ENCODE results near the gene AFAP1L2.

The AFAP1L2 gene

GRCh38 chr10:114408112-114408967, 4.0 kb upstream of the AFAP1L2 start:
- DNase-seq: no peak

- DNase-seq: no peak
Measured at GRCh38 chr10:114406455-114406854, 2.2 kb upstream of the AFAP1L2 start.

GRCh38 chr10:114405011-114405350, 679 bp upstream of the AFAP1L2 start:
- DNase-seq: no peak

- DNase-seq: no peak
Measured at GRCh38 chr10:114403541-114404161, 651 bp downstream of the AFAP1L2 start.

GRCh38 chr10:114402871-114403540, 1.3 kb downstream of the AFAP1L2 start:
- no peak for DNase-seq

- DNase-seq: no peak
Measured at GRCh38 chr10:114402233-114402632, 2.1 kb downstream of the AFAP1L2 start.

- DNase-seq: no peak
Measured at GRCh38 chr10:114401195-114401791, 3.0 kb downstream of the AFAP1L2 start.

- no peak for DNase-seq
Measured at GRCh38 chr10:114400091-114400490, 4.2 kb downstream of the AFAP1L2 start.

GRCh38 chr10:114399576-114399975, 4.7 kb downstream of the AFAP1L2 start:
- DNase-seq: no peak

- no peak for DNase-seq
Measured at GRCh38 chr10:114398587-114399331, 5.5 kb downstream of the AFAP1L2 start.

GRCh38 chr10:114397651-114398145, 6.6 kb downstream of the AFAP1L2 start:
- no peak for DNase-seq

GRCh38 chr10:114396464-114396863, 7.8 kb downstream of the AFAP1L2 start:
- DNase-seq: no peak

- no peak for DNase-seq
Measured at GRCh38 chr10:114395366-114396022, 8.8 kb downstream of the AFAP1L2 start.

GRCh38 chr10:114394531-114394930, 9.8 kb downstream of the AFAP1L2 start:
- no peak for DNase-seq

- no peak for DNase-seq
Measured at GRCh38 chr10:114393886-114394285, 10.4 kb downstream of the AFAP1L2 start.

- DNase-seq: no peak
Measured at GRCh38 chr10:114393482-114393881, 10.8 kb downstream of the AFAP1L2 start.

GRCh38 chr10:114392112-114392835, 12.0 kb downstream of the AFAP1L2 start:
- DNase-seq: no peak

GRCh38 chr10:114391599-114391998, 12.7 kb downstream of the AFAP1L2 start:
- no peak for DNase-seq

GRCh38 chr10:114389426-114389825, 14.9 kb downstream of the AFAP1L2 start:
- no peak for DNase-seq

GRCh38 chr10:114388275-114388674, 16.0 kb downstream of the AFAP1L2 start:
- DNase-seq: no peak

GRCh38 chr10:114387784-114388183, 16.5 kb downstream of the AFAP1L2 start:
- no peak for DNase-seq
